GM19351 (cell line): ENCODE measurements around the gene ADM5.

Experiments used
- ATAC-seq: cut with Tn5 transposase; IDR thresholded peaks from one replicate; pipeline ENCODE4 v1.9.1; 2021; ENCODE audit warnings: mild to moderate bottlenecking, moderate library complexity; ENCODE audit not compliant: unreplicated experiment

The ADM5 gene

GRCh38 chr19:49658139-49658517 lies 31.3 kb upstream of the ADM5 start:
- no peak for ATAC-seq

GRCh38 chr19:49658566-49659442 lies 30.6 kb upstream of the ADM5 start:
- no peak for ATAC-seq

- no peak for ATAC-seq
Observed at GRCh38 chr19:49660338-49660961, 28.9 kb upstream of the ADM5 start.

- no peak for ATAC-seq
Observed at GRCh38 chr19:49662011-49662410, 27.4 kb upstream of the ADM5 start.

GRCh38 chr19:49663224-49663623 lies 26.2 kb upstream of the ADM5 start:
- ATAC-seq, result no peak

GRCh38 chr19:49664171-49665035 lies 25.0 kb upstream of the ADM5 start:
- ATAC-seq, result peak; percentile 50

GRCh38 chr19:49665036-49665350 lies 24.4 kb upstream of the ADM5 start:
- no peak for ATAC-seq

GRCh38 chr19:49665351-49666119 lies 23.9 kb upstream of the ADM5 start, which contains the start of the genes BCL2L12 and IRF3:
Gene BCL2L12 (plus strand): TSS chr19:49665933. CDS start chr19:49666693, 760 bp downstream.
Gene IRF3 (minus strand): TSS chr19:49665857. CDS start chr19:49664838, 1,019 bp downstream.
- peak; percentile 76 for ATAC-seq

GRCh38 chr19:49666120-49666444 lies 23.3 kb upstream of the ADM5 start:
- ATAC-seq, result no peak

- no peak for ATAC-seq
Observed at GRCh38 chr19:49667473-49667872, 21.9 kb upstream of the ADM5 start.

- ATAC-seq, result no peak
Observed at GRCh38 chr19:49669516-49669915, 19.9 kb upstream of the ADM5 start.

GRCh38 chr19:49672131-49672919 lies 17.1 kb upstream of the ADM5 start:
- ATAC-seq, result no peak

- ATAC-seq, result no peak
Observed at GRCh38 chr19:49676136-49676783, 13.1 kb upstream of the ADM5 start.

GRCh38 chr19:49676784-49677230 lies 12.6 kb upstream of the ADM5 start:
- peak; percentile 64 for ATAC-seq

GRCh38 chr19:49677231-49677900 lies 12.0 kb upstream of the ADM5 start, which contains the start of gene PRMT1:
Gene PRMT1 (plus strand): TSS chr19:49677271. CDS start chr19:49677281, 10 bp downstream.
- ATAC-seq, result no peak

GRCh38 chr19:49677901-49678674 lies 11.3 kb upstream of the ADM5 start:
- ATAC-seq, result no peak

- no peak for ATAC-seq
Observed at GRCh38 chr19:49678985-49679770, 10.2 kb upstream of the ADM5 start.
